Measurements from ENCODE around the gene OR2L13. TPM values are rescaled to one million over a fixed set of nuclear protein-coding genes. Genes with fewer than 3 reads are reported as not detected.

Gene OR2L13
- total RNA-seq, 1 experiment from 2014 or later = not detected

DNA sequence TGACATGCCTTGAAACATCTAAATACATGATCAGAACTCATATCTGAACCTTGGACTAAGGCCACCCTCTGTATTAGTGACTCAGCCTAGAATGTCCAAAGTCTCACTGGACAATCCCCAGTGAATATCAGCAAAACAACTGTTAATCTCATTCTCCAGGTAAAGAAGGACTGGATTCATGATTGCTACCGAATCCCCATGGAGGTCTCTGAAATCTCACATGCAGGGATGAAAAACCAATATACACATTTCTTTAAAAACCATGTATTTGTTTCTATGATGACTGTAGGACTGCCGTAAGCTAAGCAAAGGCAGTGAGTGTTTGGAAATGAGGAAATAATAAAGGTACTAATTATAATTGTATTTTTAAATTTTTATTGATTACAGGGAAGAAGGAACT lies 48.4 kb upstream of the OR2L13 start, which contains the start of gene OR2L3:
TSS of gene OR2L3 (plus strand) at position 301 of the 400 bp plus-strand sequence. CDS start 13,846 bp downstream, outside the sequence.
- H2BK120ac ChIP-seq (ENCODE audit: low read depth, low read length, poor library complexity, severe bottlenecking) = no peak within 1 kb of the TSS
- no peak within 1 kb of the TSS for H3K14ac ChIP-seq (ENCODE audit: insufficient read depth, low read length)
- DNase-seq = no peak
- no peak within 1 kb of the TSS for H4K91ac ChIP-seq (ENCODE audit: insufficient read length, low read depth, low read length)
- H4K5ac ChIP-seq (ENCODE audit: insufficient read length, low read depth, low read length) = no peak within 1 kb of the TSS
- H2BK5ac ChIP-seq (ENCODE audit: insufficient read length, low read length) = no peak within 1 kb of the TSS
- no peak within 1 kb of the TSS for H3T11ph ChIP-seq (ENCODE audit: low read length)
- no peaks in the 10 kb centered on the region for H3K27me3 ChIP-seq (ENCODE audit: insufficient read depth, low read length)
- H3K79me2 ChIP-seq (ENCODE audit: insufficient read depth, low read length) = no peaks in the 10 kb centered on the region
- TF ChIP-seq, protein P1, sequence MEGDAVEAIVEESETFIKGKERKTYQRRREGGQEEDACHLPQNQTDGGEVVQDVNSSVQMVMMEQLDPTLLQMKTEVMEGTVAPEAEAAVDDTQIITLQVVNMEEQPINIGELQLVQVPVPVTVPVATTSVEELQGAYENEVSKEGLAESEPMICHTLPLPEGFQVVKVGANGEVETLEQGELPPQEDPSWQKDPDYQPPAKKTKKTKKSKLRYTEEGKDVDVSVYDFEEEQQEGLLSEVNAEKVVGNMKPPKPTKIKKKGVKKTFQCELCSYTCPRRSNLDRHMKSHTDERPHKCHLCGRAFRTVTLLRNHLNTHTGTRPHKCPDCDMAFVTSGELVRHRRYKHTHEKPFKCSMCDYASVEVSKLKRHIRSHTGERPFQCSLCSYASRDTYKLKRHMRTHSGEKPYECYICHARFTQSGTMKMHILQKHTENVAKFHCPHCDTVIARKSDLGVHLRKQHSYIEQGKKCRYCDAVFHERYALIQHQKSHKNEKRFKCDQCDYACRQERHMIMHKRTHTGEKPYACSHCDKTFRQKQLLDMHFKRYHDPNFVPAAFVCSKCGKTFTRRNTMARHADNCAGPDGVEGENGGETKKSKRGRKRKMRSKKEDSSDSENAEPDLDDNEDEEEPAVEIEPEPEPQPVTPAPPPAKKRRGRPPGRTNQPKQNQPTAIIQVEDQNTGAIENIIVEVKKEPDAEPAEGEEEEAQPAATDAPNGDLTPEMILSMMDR (conservative IDR thresholded peaks at IDR 0.05) = no peak
- H3K27ac ChIP-seq (ENCODE audit: insufficient read length, low read depth, low read length) = no peak within 1 kb of the TSS
- H3K27me3 Mint-ChIP-seq (ENCODE audit: low read depth) = no peaks in the 10 kb centered on the region
- H2AFZ ChIP-seq (ENCODE audit: low read length) = no peak within 1 kb of the TSS
- no peaks in the 10 kb centered on the region for H3K79me1 ChIP-seq (ENCODE audit: insufficient read depth, low read depth, low read length, poor library complexity, severe bottlenecking)
- H3K9me3 Mint-ChIP-seq = peaks cover 70 to 77% of the 10 kb centered on the region in 2 experiments
- H3K23ac ChIP-seq (ENCODE audit: insufficient read length, low read depth, low read length) = no peak within 1 kb of the TSS
- H3K4me2 ChIP-seq (ENCODE audit: insufficient read depth, insufficient read length, low read length) = no peak within 1 kb of the TSS
- peaks cover 74% of the 10 kb centered on the region for H3K9me3 ChIP-seq (ENCODE audit: control insufficient read depth, low read depth, low read length)
- H3K36me3 Mint-ChIP-seq (ENCODE audit: insufficient read depth in 1 of 3, low read depth in 3 of 3) = peaks cover 11 to 34% (median 12%) of the 10 kb centered on the region in 3 experiments; a peak in 6 of 7 replicates
- no CpG with 5 or more reads among the region's 2 CpGs for WGBS (ENCODE audit: extremely low coverage, insufficient read length, low lambda C conversion rate)
- no peaks in the 10 kb centered on the region for H3K4me1 ChIP-seq (ENCODE audit: insufficient read depth, low read length)
- no peak within 1 kb of the TSS for H3K27ac Mint-ChIP-seq
- H3K4ac ChIP-seq (ENCODE audit: low read depth, low read length) = no peak within 1 kb of the TSS
- no peaks in the 10 kb centered on the region for H3K23me2 ChIP-seq (ENCODE audit: insufficient read length, low read depth, low read length, poor library complexity, severe bottlenecking)
- no peak within 1 kb of the TSS for H3K9ac ChIP-seq (ENCODE audit: extremely low read depth, insufficient read length, low read length)
- H2BK12ac ChIP-seq (ENCODE audit: insufficient read length, low read depth, low read length) = no peak within 1 kb of the TSS
- no peak within 1 kb of the TSS for H2BK20ac ChIP-seq (ENCODE audit: low read depth, low read length, poor library complexity, severe bottlenecking)
- H4K20me1 ChIP-seq (ENCODE audit: control insufficient read depth, insufficient read depth, insufficient read length) = no peaks in the 10 kb centered on the region
- no peak within 1 kb of the TSS for H2AK5ac ChIP-seq (ENCODE audit: insufficient read length, low read length)
- no peak within 1 kb of the TSS for H4K8ac ChIP-seq (replicated peaks; ENCODE audit: insufficient read length, low read depth, low read length)
- H2BK15ac ChIP-seq (ENCODE audit: low read depth, low read length) = no peak within 1 kb of the TSS
- H3K4me1 Mint-ChIP-seq = no peaks in the 10 kb centered on the region
- no peak within 1 kb of the TSS for H3K56ac ChIP-seq (ENCODE audit: insufficient read length, low read depth, low read length)
- H3K18ac ChIP-seq (ENCODE audit: insufficient read length, low read depth, low read length) = no peak within 1 kb of the TSS
- no peak within 1 kb of the TSS for H3K4me3 Mint-ChIP-seq
